Calu3 (cell line): ENCODE results near the gene FBLL1. TPM values are rescaled to one million over a fixed set of nuclear protein-coding genes. Genes with fewer than 3 reads are reported as not detected.
"Not testable (repeated sequence)": the region's sequence is repeated elsewhere in the genome, so short reads cannot be mapped to it uniquely, and the experiment has no call there.

ENCODE experiments used
- BruUV-seq: library from RNA; stranded (reverse); fragments of 400-500 nt; replicated peaks from 2 replicates; lab custom pipeline; 2021; lab: Mats Ljungman, UMichigan
- CTCF ChIA-PET: fragments of 300-600 bp; sonication (Branson Sonifier 250); formaldehyde crosslinking; loops from one replicate; lab custom pipeline; 2022; ENCODE audit warnings: antibody characterized with exemption; lab: Charles Lee
- DNase-seq: peaks from one replicate; pipeline ENCODE4 v3.0.0; 2022
- H3K27ac Mint-ChIP-seq: one replicate; pipeline ENCODE4 v1.8.0; 2022; ENCODE audit warnings: mixed read lengths; ENCODE audit not compliant: unreplicated experiment
- H3K27me3 Mint-ChIP-seq: one replicate; pipeline ENCODE4 v1.8.0; 2022; ENCODE audit warnings: mixed read lengths; ENCODE audit not compliant: unreplicated experiment
- H3K36me3 Mint-ChIP-seq: one replicate; pipeline ENCODE4 v1.8.0; 2022; ENCODE audit warnings: mild to moderate bottlenecking, moderate library complexity, mixed read lengths; ENCODE audit not compliant: insufficient read depth, unreplicated experiment
- H3K4me1 Mint-ChIP-seq: one replicate; pipeline ENCODE4 v1.8.0; 2022; ENCODE audit warnings: mild to moderate bottlenecking, low read depth, mixed read lengths; ENCODE audit not compliant: unreplicated experiment
- H3K4me3 Mint-ChIP-seq: one replicate; pipeline ENCODE4 v1.8.0; 2022; ENCODE audit warnings: mild to moderate bottlenecking, low read depth, moderate library complexity, mixed read lengths; ENCODE audit not compliant: unreplicated experiment
- H3K9me3 Mint-ChIP-seq: one replicate; pipeline ENCODE4 v1.8.0; 2022; ENCODE audit warnings: low read depth, mixed read lengths; ENCODE audit not compliant: unreplicated experiment
- CTCF ChIP-seq: fragments of 200-600 bp; IDR thresholded peaks from one replicate; pipeline ENCODE4 v1.8.0; 2022; ENCODE audit warnings: antibody characterized with exemption; ENCODE audit not compliant: unreplicated experiment
- intact Hi-C: fragments of 100-400 bp; cut with micrococcal nuclease; formaldehyde crosslinking; loops from one replicate; pipeline ENCODE4 v1.10.0; 2022; ENCODE audit not compliant: unreplicated experiment
- total RNA-seq: library from RNA; stranded (reverse); gene quantifications from 2 replicates; pipeline ENCODE4 v1.2.3, GENCODE V29; 2022

Gene FBLL1
- total RNA-seq, 1 experiment from 2014 or later: 6.0 TPM

- no TSS peak for BruUV-seq
- intact Hi-C loops: no loop called here
- DNase-seq: no peak
These were observed 1.6 kb downstream of the FBLL1 start for GRCh38 chr5:168530621-168531150.

GRCh38 chr5:168531191-168531590 is 2.1 kb downstream of the FBLL1 start:
- no TSS peak for BruUV-seq

More at GRCh38 chr5:168530621-168531150, 1.6 kb downstream of the FBLL1 start:
- H3K27me3 Mint-ChIP-seq: peaks cover 14% of the 10 kb centered on the region
- CTCF ChIA-PET: no interaction called here
- no peak for TF ChIP-seq CTCF
- peak overlapping the region; percentile 68 for H3K4me3 Mint-ChIP-seq
- peaks cover 16% of the 10 kb centered on the region for H3K4me1 Mint-ChIP-seq
- H3K36me3 Mint-ChIP-seq: peaks cover 23% of the 10 kb centered on the region
- H3K27ac Mint-ChIP-seq: peak overlapping the region; percentile 51
- no peaks in the 10 kb centered on the region for H3K9me3 Mint-ChIP-seq

GRCh38 chr5:168531987-168532864 is 3.1 kb downstream of the FBLL1 start:
- intact Hi-C loops: no loop called here
- peaks cover 23% of the 10 kb centered on the region for H3K36me3 Mint-ChIP-seq
- H3K4me3 Mint-ChIP-seq: no peak overlapping the region
- H3K4me1 Mint-ChIP-seq: peaks cover 16% of the 10 kb centered on the region
- BruUV-seq: no TSS peak
- TF ChIP-seq CTCF: no peak
- CTCF ChIA-PET: interaction anchor here (0.6 kb wide), 1 partner anchor 24 kb away, joined by 3 read pairs; no protein-coding TSS in a partner anchor
- DNase-seq: no peak
- peaks cover 20% of the 10 kb centered on the region for H3K27me3 Mint-ChIP-seq
- H3K27ac Mint-ChIP-seq: no peak overlapping the region
- no peaks in the 10 kb centered on the region for H3K9me3 Mint-ChIP-seq

More at GRCh38 chr5:168531191-168531590, 2.1 kb downstream of the FBLL1 start:
- Mint-ChIP-seq H3K9me3 (no peaks in the 10 kb centered on the region), H3K36me3 (peaks cover 23% of the 10 kb centered on the region), H3K27me3 (peaks cover 14% of the 10 kb centered on the region), H3K4me1 (peaks cover 16% of the 10 kb centered on the region), H3K4me3 (no peak overlapping the region), H3K27ac (no peak overlapping the region)
- CTCF ChIA-PET: no interaction called here
- DNase-seq: no peak
- no peak for TF ChIP-seq CTCF
- intact Hi-C loops: no loop called here

- H3K27ac Mint-ChIP-seq, BruUV-seq, DNase-seq, H3K4me3 Mint-ChIP-seq, H3K9me3 Mint-ChIP-seq, H3K4me1 Mint-ChIP-seq, intact Hi-C loops: not testable (repeated sequence)
- peaks cover 40% of the 10 kb centered on the region for H3K27me3 Mint-ChIP-seq
- CTCF ChIA-PET: interaction anchor here (0.7 kb wide), 1 partner anchor 739 kb away, joined by 3 read pairs; no protein-coding TSS in a partner anchor
- peaks cover 16% of the 10 kb centered on the region for H3K36me3 Mint-ChIP-seq
These were observed 5.2 kb downstream of the FBLL1 start for GRCh38 chr5:168534351-168534750.
